PFSK-1 (cell line): ENCODE measurements around the gene CCDC85C.

Experiments
- FOXP2 ChIP-seq: optimal IDR thresholded peaks from 2 replicates; pipeline ENCODE3; 2011; ENCODE audit warnings: borderline replicate concordance, control low read depth, inconsistent platforms; ENCODE audit not compliant: insufficient read depth; ENCODE audit errors: extremely low read length, extremely low read depth
- POLR2AphosphoS5 ChIP-seq: IDR thresholded peaks from 2 replicates; pipeline ENCODE4 v1.6.1; 2012; ENCODE audit warnings: low read depth, mild to moderate bottlenecking, control low read depth, low read length, moderate library complexity
- REST ChIP-seq, 2 experiments: IDR thresholded peaks; 2 replicates each; pipeline versions ENCODE4 v1.6.1 to v1.8.0; 2011 to 2012; ENCODE audit warnings: low read depth in 2 of 2, low read length in 2 of 2, control low read depth in 1 of 2, inconsistent platforms in 1 of 2, mild to moderate bottlenecking in 1 of 2, moderate library complexity in 1 of 2; ENCODE audit not compliant: insufficient read depth in 1 of 2
- SIN3A ChIP-seq: IDR thresholded peaks from 2 replicates; pipeline ENCODE4 v1.6.1; 2012; ENCODE audit warnings: mild to moderate bottlenecking, low read length, moderate library complexity, borderline replicate concordance; ENCODE audit not compliant: insufficient read depth
- TAF1 ChIP-seq: IDR thresholded peaks from 2 replicates; pipeline ENCODE4 v1.6.1; 2012; ENCODE audit warnings: low read length, control low read depth, borderline replicate concordance; ENCODE audit not compliant: insufficient read depth

GRCh38 chr14:99589651-99590530, 14.1 kb downstream of the CCDC85C start:
- no peak for TF ChIP-seq POLR2AphosphoS5
- TF ChIP-seq FOXP2, result no peak
- TF ChIP-seq TAF1, result no peak
- TF ChIP-seq REST (IDR thresholded peaks at IDR 0.05; ENCODE audit: insufficient read depth in 1 of 2, low read depth in 2 of 2, low read length in 2 of 2), result no peak
- no peak for TF ChIP-seq SIN3A
